ENCODE measurements around the gene MAPK11. TPM values are rescaled to one million over a fixed set of nuclear protein-coding genes. Genes with fewer than 3 reads are reported as not detected.

MAPK11 gene
- total RNA-seq, 4 donors from 2014 or later, result 2.4 to 5.7 (median 3.5) TPM

DNA sequence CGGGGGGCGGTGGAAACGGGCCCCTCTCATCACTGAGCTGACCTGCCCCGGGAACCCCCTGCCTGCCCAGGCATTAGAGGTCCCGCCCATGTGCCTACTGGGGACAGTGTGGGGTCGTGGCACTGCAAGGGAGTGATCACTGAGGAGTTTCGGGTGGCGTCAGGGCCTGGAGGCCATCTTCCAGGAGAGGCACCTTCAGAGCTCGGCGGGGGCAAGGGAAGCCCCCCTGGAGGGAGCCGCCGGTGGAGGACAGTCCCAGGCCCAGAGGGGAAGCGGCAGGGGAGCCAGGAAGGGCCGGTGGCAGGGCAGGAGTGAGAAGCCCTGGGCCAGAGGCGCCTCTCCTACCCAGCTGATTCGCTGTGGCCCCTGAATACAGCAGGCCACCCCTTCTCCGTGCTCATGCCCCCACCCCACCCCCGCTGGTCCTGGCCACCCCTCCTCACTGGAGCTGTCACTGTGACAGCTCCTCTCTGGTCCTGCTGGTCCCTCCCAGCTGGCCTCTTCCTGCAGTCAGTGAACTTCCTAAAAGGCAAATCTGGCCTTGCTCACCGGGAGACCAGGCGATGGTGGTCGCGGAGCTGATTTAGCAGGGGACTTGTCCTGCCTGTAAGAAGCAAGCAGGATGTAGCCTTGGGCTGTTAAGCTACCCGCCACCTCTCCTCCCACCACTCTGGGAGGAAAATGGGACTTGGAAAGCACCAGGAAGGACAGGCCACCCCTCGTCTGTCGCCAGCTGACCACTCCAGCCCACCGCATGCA is 2.0 kb upstream of the MAPK11 start:
- intact Hi-C loops (cut with DNase I), result no loop called here
- peak overlapping the region in 3 of 4 donors; percentile 54 to 74 (median 62) for H3K4me3 ChIP-seq

DNA sequence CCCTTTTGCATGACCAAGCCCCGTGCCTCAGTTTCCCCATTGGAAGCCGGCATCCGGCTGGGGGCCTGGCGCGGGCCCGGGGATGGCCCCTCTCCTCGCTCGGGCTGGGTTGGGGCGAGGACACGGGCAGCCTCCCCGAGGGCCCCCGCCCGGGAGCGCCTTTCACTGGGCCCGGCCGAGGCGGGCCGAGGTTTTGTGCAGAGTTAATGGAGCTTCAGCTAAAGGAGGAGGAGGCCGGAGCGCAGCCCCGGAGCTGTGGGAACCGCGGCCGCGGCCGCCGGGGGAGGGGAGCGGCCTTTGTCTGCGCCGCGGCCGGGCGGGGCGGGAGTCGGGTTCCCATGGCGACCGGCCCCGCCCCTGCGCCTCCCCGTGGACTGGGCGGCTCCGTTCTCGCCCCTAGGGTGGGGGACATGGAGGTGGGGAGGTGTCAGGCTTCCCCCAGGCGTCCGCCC is 1.4 kb upstream of the MAPK11 start:
- H3K27me3 ChIP-seq, result peaks cover 0 to 14% (median 0%) of the 10 kb centered on the region in 4 donors
- H3K4me1 ChIP-seq, result peaks cover 41 to 84% (median 50%) of the 10 kb centered on the region in 3 donors
- H3K36me3 ChIP-seq, result peaks cover 14 to 29% (median 17%) of the 10 kb centered on the region in 3 donors
- TF ChIP-seq POLR2A (IDR thresholded peaks at IDR 0.05), result no peak
- TF ChIP-seq, protein P1, sequence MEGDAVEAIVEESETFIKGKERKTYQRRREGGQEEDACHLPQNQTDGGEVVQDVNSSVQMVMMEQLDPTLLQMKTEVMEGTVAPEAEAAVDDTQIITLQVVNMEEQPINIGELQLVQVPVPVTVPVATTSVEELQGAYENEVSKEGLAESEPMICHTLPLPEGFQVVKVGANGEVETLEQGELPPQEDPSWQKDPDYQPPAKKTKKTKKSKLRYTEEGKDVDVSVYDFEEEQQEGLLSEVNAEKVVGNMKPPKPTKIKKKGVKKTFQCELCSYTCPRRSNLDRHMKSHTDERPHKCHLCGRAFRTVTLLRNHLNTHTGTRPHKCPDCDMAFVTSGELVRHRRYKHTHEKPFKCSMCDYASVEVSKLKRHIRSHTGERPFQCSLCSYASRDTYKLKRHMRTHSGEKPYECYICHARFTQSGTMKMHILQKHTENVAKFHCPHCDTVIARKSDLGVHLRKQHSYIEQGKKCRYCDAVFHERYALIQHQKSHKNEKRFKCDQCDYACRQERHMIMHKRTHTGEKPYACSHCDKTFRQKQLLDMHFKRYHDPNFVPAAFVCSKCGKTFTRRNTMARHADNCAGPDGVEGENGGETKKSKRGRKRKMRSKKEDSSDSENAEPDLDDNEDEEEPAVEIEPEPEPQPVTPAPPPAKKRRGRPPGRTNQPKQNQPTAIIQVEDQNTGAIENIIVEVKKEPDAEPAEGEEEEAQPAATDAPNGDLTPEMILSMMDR (IDR thresholded peaks at IDR 0.05), result peak in 4 of 6 experiments; percentile 9 to 39 (median 28)
- no peak for DNase-seq
- no peaks in the 10 kb centered on the region for H3K9me3 ChIP-seq
- H3K27ac ChIP-seq, result peak overlapping the region in 3 of 4 donors; percentile 55 to 84 (median 80)
- intact Hi-C loops (cut with DNase I), result no loop called here
- no CpG with 5 or more reads among the region's 45 CpGs for WGBS, 2 donors
- H3K4me3 ChIP-seq, result peak overlapping the region; percentile 37 to 74 (median 58)

More for the DNA sequence above, 2.0 kb upstream of the MAPK11 start:
- DNase-seq, result no peak
- H3K9me3 ChIP-seq, result no peaks in the 10 kb centered on the region
- H3K27ac ChIP-seq, result peak overlapping the region in 2 of 4 donors; percentile 11 to 84
- peaks cover 17 to 36% (median 18%) of the 10 kb centered on the region in 3 donors for H3K36me3 ChIP-seq
- peaks cover 37 to 87% (median 46%) of the 10 kb centered on the region in 3 donors for H3K4me1 ChIP-seq
- peaks cover 0 to 11% (median 0%) of the 10 kb centered on the region in 4 donors for H3K27me3 ChIP-seq
- TF ChIP-seq, protein P1 (IDR thresholded peaks at IDR 0.05), result no peak
- TF ChIP-seq POLR2A (IDR thresholded peaks at IDR 0.05), result no peak
- WGBS, 2 donors, result 68 to 84% methylated on average over 5 to 10 of the region's 26 CpGs

DNA sequence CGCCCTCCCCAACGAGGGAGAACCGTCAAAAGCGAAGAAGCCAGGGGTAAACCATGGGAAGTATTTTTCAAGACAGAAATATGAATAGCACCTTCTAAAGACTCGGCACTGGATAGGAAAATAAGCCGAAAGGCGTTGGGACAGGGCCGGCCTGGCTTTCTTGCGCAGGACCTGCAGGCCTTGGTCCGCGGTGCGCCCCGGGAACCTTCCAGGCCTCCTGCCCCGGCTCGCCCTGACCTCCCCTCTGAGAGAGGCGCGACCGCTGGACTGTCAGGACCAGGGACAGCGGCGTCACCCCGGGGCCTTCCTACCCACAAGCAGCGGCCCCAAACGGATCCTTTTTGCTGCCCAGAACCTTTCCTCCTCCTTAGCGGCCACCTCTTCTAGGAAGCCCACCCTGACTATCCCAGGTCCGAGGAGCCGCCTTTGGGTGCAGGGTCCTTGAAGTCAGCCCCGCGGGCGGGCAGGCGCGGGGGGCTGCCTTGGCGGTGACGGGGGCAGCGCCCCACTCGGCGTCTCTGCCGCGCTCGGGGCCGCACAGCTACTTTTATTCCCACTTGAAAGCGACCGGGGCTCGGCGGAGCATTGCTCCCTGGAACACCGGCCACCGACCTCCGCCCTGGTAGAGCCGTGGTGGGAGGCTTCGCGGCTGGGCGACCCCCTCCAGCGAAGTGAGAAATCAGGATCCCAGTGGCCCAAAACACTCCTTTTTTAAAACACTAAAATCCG is 650 bp upstream of the MAPK11 start:
- H3K4me3 ChIP-seq, result peak overlapping the region; percentile 37 to 74 (median 58)
- WGBS, 2 donors, result 1 to 6% methylated on average over 6 to 24 of the region's 53 CpGs
- peaks cover 41 to 77% (median 50%) of the 10 kb centered on the region in 3 donors for H3K4me1 ChIP-seq
- no peaks in the 10 kb centered on the region for H3K9me3 ChIP-seq
- peaks cover 8 to 22% (median 9%) of the 10 kb centered on the region in 3 donors for H3K36me3 ChIP-seq
- DNase-seq, result no peak
- H3K27ac ChIP-seq, result peak overlapping the region; percentile 40 to 84 (median 68)
- H3K27me3 ChIP-seq, result peaks cover 0 to 17% (median 0%) of the 10 kb centered on the region in 4 donors
- no peak for TF ChIP-seq POLR2A (IDR thresholded peaks at IDR 0.05)
- TF ChIP-seq, protein P1 (IDR thresholded peaks at IDR 0.05), result no peak
- intact Hi-C loops (cut with DNase I), result no loop called here

DNA sequence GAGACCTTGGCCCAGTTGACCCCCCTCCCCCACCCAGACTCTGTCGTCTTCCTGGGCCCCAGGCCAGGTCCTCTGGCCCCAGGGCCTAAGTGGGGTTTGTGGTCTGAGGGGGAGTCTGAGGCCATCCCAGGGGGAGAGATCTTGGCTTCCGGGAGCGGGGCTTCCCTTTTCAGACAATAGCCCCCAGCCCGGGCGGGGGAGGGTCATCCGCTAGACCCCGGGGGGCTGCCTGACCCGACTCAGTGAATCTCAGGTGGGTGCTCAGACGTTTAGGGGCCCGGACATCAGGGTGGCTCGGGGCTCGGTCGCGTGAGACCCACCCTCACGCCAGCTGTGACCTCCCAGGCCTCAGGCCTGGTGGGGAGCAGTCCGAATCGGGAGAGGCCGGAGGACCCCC is 609 bp downstream of the MAPK11 start:
- no peak for DNase-seq
- H3K27ac ChIP-seq, result peak overlapping the region; percentile 55 to 84 (median 76)
- H3K36me3 ChIP-seq, result peaks cover 0 to 10% (median 0%) of the 10 kb centered on the region in 3 donors
- peaks cover 41 to 66% (median 46%) of the 10 kb centered on the region in 3 donors for H3K4me1 ChIP-seq
- intact Hi-C loops (cut with DNase I), result no loop called here
- TF ChIP-seq, protein P1 (IDR thresholded peaks at IDR 0.05), result no peak
- no peak for TF ChIP-seq POLR2A (IDR thresholded peaks at IDR 0.05)
- no peaks in the 10 kb centered on the region for H3K9me3 ChIP-seq
- 12% methylated on average over 10 of the region's 18 CpGs; no CpG with 5 or more reads in 1 of the 2 donors for WGBS, 2 donors
- peaks cover 0 to 17% (median 0%) of the 10 kb centered on the region in 4 donors for H3K27me3 ChIP-seq
- H3K4me3 ChIP-seq, result peak overlapping the region; percentile 37 to 74 (median 58)

Measured in esophagus squamous epithelium (tissue), 5 donors.